ENCODE measurements around the gene BCAR3. TPM values are rescaled to one million over a fixed set of nuclear protein-coding genes. Genes with fewer than 3 reads are reported as not detected.

The BCAR3 gene
- total RNA-seq, 2 donors from 2014 or later: 32.7 to 48.7 TPM

DNA sequence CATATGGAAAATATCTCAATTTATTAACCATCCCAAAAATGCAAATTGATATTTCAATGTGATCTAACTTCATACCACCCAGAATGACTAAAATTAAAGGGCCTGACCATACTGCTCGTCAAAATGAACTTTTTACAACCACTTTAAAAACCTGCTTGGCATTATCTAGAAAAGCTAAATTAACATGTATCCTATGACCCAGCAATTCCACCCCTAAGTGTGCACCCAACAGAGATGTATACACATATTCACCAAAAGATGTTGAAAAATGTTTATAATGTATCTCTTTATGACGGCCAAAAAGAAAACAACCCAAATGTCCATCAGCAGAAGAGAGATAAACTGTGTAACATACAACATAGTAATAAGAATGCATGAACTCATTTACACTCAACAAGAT lies 1.6 kb upstream of the BCAR3 start:
- Histone ChIP-seq H3K4me3 (ENCODE audit: low read length) (no peak overlapping the region), H3K36me3 (ENCODE audit: control insufficient read depth, insufficient read depth, low read length) (peaks cover 8% of the 10 kb centered on the region), H3K9me3 (ENCODE audit: control insufficient read depth, low read length) (no peaks in the 10 kb centered on the region), H3K27me3 (ENCODE audit: control insufficient read depth, insufficient read depth, low read length, poor library complexity, severe bottlenecking) (no peaks in the 10 kb centered on the region), H3K9ac (ENCODE audit: extremely low read depth, low read length, poor library complexity, severe bottlenecking) (no peak overlapping the region), H3K4me1 (ENCODE audit: control insufficient read depth, insufficient read depth, low read length) (peaks cover 11% of the 10 kb centered on the region), H3K27ac (ENCODE audit: low read depth, low read length) (no peak overlapping the region)
- peaks cover 4% of the 10 kb centered on the region for H3K27me3 Mint-ChIP-seq (ENCODE audit: insufficient read depth)
- no peak overlapping the region for H3K27ac Mint-ChIP-seq
- no peak overlapping the region for H3K4me3 Mint-ChIP-seq
- no peak for DNase-seq
- peaks cover 30% of the 10 kb centered on the region for H3K4me1 Mint-ChIP-seq
- H3K36me3 Mint-ChIP-seq (ENCODE audit: low read depth): peaks cover 2% of the 10 kb centered on the region
- no peaks in the 10 kb centered on the region for H3K9me3 Mint-ChIP-seq
- TF ChIP-seq, protein P1, sequence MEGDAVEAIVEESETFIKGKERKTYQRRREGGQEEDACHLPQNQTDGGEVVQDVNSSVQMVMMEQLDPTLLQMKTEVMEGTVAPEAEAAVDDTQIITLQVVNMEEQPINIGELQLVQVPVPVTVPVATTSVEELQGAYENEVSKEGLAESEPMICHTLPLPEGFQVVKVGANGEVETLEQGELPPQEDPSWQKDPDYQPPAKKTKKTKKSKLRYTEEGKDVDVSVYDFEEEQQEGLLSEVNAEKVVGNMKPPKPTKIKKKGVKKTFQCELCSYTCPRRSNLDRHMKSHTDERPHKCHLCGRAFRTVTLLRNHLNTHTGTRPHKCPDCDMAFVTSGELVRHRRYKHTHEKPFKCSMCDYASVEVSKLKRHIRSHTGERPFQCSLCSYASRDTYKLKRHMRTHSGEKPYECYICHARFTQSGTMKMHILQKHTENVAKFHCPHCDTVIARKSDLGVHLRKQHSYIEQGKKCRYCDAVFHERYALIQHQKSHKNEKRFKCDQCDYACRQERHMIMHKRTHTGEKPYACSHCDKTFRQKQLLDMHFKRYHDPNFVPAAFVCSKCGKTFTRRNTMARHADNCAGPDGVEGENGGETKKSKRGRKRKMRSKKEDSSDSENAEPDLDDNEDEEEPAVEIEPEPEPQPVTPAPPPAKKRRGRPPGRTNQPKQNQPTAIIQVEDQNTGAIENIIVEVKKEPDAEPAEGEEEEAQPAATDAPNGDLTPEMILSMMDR (conservative IDR thresholded peaks at IDR 0.05): no peak
- WGBS, 2 experiments (ENCODE audit: insufficient coverage in 1 of 2, insufficient read length in 1 of 2): 94 to 100% methylated on average over 1 of the region's 2 CpGs

DNA sequence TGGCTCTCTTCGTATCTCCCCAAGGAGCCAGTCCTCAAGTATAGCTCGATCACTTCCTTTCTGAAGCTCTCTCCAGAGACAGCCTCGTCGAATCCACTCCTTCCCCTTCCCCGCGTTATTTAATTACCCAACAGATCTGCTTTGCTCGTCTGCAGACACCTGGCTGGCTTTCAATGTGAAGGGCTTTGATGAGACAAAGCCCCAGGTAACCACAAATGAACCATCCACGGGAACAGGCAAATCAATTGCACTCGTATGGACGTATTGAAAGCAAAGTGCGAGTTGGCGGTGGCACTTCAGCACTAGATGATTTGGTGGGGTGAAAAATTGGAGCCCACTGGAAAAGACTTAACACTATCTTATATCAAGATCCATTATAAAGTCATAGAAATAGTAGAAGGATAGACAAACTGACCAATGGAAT lies 364 bp upstream of the BCAR3 start:
- TF ChIP-seq, protein P1 (conservative IDR thresholded peaks at IDR 0.05): no peak
- 7 to 16% methylated on average over 3 to 12 of the region's 12 CpGs for WGBS, 2 experiments (ENCODE audit: insufficient coverage in 1 of 2, insufficient read length in 1 of 2)
- no peak overlapping the region for H3K27ac ChIP-seq (ENCODE audit: low read depth, low read length)
- DNase-seq: no peak
- Mint-ChIP-seq H3K27me3 (ENCODE audit: insufficient read depth) (peaks cover 4% of the 10 kb centered on the region), H3K27ac (peak overlapping the region; percentile 91), H3K4me1 (peaks cover 42% of the 10 kb centered on the region), H3K9me3 (no peaks in the 10 kb centered on the region), H3K4me3 (peak overlapping the region; percentile 82), H3K36me3 (ENCODE audit: low read depth) (peaks cover 10% of the 10 kb centered on the region)
- H3K9ac ChIP-seq (ENCODE audit: extremely low read depth, low read length, poor library complexity, severe bottlenecking): peak overlapping the region; percentile 80
- no peaks in the 10 kb centered on the region for H3K27me3 ChIP-seq (ENCODE audit: control insufficient read depth, insufficient read depth, low read length, poor library complexity, severe bottlenecking)
- no peaks in the 10 kb centered on the region for H3K9me3 ChIP-seq (ENCODE audit: control insufficient read depth, low read length)
- H3K4me1 ChIP-seq (ENCODE audit: control insufficient read depth, insufficient read depth, low read length): peaks cover 9% of the 10 kb centered on the region
- H3K36me3 ChIP-seq (ENCODE audit: control insufficient read depth, insufficient read depth, low read length): peaks cover 20% of the 10 kb centered on the region
- peak overlapping the region; percentile 96 for H3K4me3 ChIP-seq (ENCODE audit: low read length)

DNA sequence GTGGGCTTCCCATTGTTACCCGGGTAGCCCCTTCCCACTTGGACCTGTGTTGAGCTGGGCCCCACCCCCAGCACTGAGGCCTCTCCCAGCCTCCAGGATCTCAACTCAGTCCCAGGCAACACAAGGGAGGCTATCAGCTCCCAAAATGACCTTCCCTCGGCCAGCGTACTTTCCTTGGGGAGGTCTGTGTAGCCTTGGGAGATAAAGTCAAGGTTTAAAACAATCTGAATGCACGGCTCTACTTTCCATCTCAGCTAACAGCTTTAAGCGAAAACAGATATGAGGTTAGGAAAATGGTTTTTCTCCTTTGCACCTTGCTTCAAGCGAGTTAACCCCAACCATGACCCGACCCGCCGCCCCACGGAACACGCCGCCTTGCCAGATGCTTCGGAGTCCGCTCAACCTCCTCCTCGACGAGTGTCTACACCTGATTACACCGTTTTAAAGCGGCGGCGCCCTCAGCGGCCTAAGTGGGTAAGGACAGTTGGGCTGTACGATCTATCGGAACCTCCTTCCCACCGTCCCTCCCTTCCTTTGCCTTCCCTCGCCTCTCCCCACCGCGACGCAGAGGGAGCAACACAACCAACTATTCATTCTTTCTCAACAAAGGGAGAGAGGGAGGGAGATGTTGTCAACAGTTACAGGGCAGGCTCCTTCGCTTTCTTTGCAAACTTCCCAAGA lies 1.1 kb downstream of the BCAR3 start:
- H3K9ac ChIP-seq (ENCODE audit: extremely low read depth, low read length, poor library complexity, severe bottlenecking): peak overlapping the region; percentile 80
- peak overlapping the region; percentile 96 for H3K4me3 ChIP-seq (ENCODE audit: low read length)
- 3 to 13% methylated on average over 4 to 26 of the region's 29 CpGs for WGBS, 2 experiments (ENCODE audit: insufficient coverage in 1 of 2, insufficient read length in 1 of 2)
- peaks cover 11% of the 10 kb centered on the region for H3K36me3 Mint-ChIP-seq (ENCODE audit: low read depth)
- DNase-seq: peak; percentile 94
- peaks cover 30% of the 10 kb centered on the region for H3K36me3 ChIP-seq (ENCODE audit: control insufficient read depth, insufficient read depth, low read length)
- peaks cover 47% of the 10 kb centered on the region for H3K4me1 Mint-ChIP-seq
- peaks cover 13% of the 10 kb centered on the region for H3K4me1 ChIP-seq (ENCODE audit: control insufficient read depth, insufficient read depth, low read length)
- H3K9me3 ChIP-seq (ENCODE audit: control insufficient read depth, low read length): no peaks in the 10 kb centered on the region
- peak overlapping the region; percentile 76 for H3K27ac ChIP-seq (ENCODE audit: low read depth, low read length)
- H3K27me3 ChIP-seq (ENCODE audit: control insufficient read depth, insufficient read depth, low read length, poor library complexity, severe bottlenecking): no peaks in the 10 kb centered on the region
- H3K9me3 Mint-ChIP-seq: no peaks in the 10 kb centered on the region
- TF ChIP-seq, protein P1 (conservative IDR thresholded peaks at IDR 0.05): peak; percentile 80
- peaks cover 4% of the 10 kb centered on the region for H3K27me3 Mint-ChIP-seq (ENCODE audit: insufficient read depth)
- H3K27ac Mint-ChIP-seq: peak overlapping the region; percentile 94
- peak overlapping the region; percentile 82 for H3K4me3 Mint-ChIP-seq
